Brain microvascular endothelial cell (primary cell): ENCODE data around the gene AK5.

Experiments
- DNase-seq: peaks from one replicate; pipeline ENCODE4 v3.0.0-alpha.2; 2020
- H3K27ac ChIP-seq: fragments of 250-450 bp; sonication (Bioruptor Pico); 2 replicates; pipeline ENCODE4 v1.5.1; 2020; ENCODE audit warnings: mild to moderate bottlenecking, moderate library complexity
- H3K27me3 ChIP-seq: fragments of 250-450 bp; sonication (Bioruptor Pico); replicated peaks from 2 replicates; pipeline ENCODE4 v1.5.1; 2020; ENCODE audit warnings: mild to moderate bottlenecking
- H3K36me3 ChIP-seq: fragments of 250-450 bp; sonication (Bioruptor Pico); replicated peaks from 2 replicates; pipeline ENCODE4 v1.5.1; 2020; ENCODE audit warnings: mild to moderate bottlenecking
- H3K4me3 ChIP-seq: 2 replicates; pipeline ENCODE4 v1.5.1; 2011; ENCODE audit warnings: low read depth, mild to moderate bottlenecking, control low read depth, low read length, moderate library complexity
- CTCF ChIP-seq: IDR thresholded peaks from 2 replicates; pipeline ENCODE4 v1.5.1; 2011; ENCODE audit warnings: low read depth, mild to moderate bottlenecking, moderate library complexity, low read length, control low read depth, inconsistent platforms; ENCODE audit errors: missing control alignments
- in situ Hi-C: cut with HindIII; loops from 2 replicates; pipeline ENCODE4 v1.10.0; 2017; ENCODE audit warnings: low sequenced_read_pairs, low pct_ligation_motif_present

Gene AK5, protein sequence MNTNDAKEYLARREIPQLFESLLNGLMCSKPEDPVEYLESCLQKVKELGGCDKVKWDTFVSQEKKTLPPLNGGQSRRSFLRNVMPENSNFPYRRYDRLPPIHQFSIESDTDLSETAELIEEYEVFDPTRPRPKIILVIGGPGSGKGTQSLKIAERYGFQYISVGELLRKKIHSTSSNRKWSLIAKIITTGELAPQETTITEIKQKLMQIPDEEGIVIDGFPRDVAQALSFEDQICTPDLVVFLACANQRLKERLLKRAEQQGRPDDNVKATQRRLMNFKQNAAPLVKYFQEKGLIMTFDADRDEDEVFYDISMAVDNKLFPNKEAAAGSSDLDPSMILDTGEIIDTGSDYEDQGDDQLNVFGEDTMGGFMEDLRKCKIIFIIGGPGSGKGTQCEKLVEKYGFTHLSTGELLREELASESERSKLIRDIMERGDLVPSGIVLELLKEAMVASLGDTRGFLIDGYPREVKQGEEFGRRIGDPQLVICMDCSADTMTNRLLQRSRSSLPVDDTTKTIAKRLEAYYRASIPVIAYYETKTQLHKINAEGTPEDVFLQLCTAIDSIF

GRCh38 chr1:77281491-77282186 lies at the start of gene AK5:
AK5 (plus strand) TSS chr1:77282019; CDS start chr1:77282314, 295 bp downstream.
- DNase-seq: no peak
- Histone ChIP-seq H3K36me3 (no peaks in the 10 kb centered on the region), H3K4me3 (peak within 1 kb of the TSS; percentile 75), H3K27me3 (no peaks in the 10 kb centered on the region), H3K27ac (no peak within 1 kb of the TSS)
- in situ Hi-C loops: no loop called here
- TF ChIP-seq CTCF: no peak

GRCh38 chr1:77232829-77233228 lies 49.0 kb upstream of the AK5 start:
- H3K4me3 ChIP-seq: no peak overlapping the region
- TF ChIP-seq CTCF: no peak
- in situ Hi-C loops: no loop called here
- H3K36me3 ChIP-seq: no peaks in the 10 kb centered on the region
- H3K27me3 ChIP-seq: no peaks in the 10 kb centered on the region
- H3K27ac ChIP-seq: no peak overlapping the region
- DNase-seq: no peak

DNA sequence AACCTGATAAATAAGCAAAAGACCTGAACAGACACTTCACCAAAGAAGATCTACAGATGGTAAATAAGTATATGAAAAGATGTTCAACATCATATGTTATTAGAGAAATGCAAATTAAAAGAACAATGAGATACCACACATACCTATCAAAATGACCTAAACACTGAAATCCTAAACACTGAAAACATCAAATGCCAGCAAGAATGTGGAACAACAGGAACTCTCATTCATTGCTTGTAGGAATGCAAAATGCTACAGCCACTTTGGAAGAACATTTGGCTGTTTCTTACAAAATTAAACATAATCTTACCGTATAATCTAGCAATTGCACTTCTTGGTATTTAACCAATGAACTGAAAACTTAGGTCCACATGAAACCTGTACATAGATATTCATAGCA lies 47.7 kb upstream of the AK5 start:
- TF ChIP-seq CTCF: no peak
- Histone ChIP-seq H3K4me3 (no peak overlapping the region), H3K27ac (no peak overlapping the region), H3K27me3 (no peaks in the 10 kb centered on the region), H3K36me3 (no peaks in the 10 kb centered on the region)
- no peak for DNase-seq
- in situ Hi-C loops: no loop called here

DNA sequence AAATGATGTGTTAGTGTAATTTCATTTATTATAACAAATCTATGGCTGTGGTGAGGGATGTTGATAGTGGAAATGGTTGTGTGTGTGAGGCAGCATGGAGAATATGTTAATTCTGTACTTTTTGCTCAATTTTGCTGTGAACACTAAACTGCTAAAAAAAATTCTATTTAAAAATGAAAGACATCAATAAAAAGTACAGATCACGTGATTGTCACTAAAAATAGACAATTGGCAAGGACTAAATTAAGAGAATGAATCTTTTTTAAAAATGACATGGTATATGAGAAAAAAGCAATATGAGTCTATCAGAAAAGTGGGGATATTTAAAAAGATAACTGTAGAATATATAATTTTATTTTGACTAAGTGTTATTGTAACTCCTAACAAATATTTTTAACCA lies 46.9 kb upstream of the AK5 start:
- in situ Hi-C loops: no loop called here
- Histone ChIP-seq H3K36me3 (no peaks in the 10 kb centered on the region), H3K27me3 (no peaks in the 10 kb centered on the region), H3K27ac (no peak overlapping the region), H3K4me3 (no peak overlapping the region)
- no peak for TF ChIP-seq CTCF
- no peak for DNase-seq

DNA sequence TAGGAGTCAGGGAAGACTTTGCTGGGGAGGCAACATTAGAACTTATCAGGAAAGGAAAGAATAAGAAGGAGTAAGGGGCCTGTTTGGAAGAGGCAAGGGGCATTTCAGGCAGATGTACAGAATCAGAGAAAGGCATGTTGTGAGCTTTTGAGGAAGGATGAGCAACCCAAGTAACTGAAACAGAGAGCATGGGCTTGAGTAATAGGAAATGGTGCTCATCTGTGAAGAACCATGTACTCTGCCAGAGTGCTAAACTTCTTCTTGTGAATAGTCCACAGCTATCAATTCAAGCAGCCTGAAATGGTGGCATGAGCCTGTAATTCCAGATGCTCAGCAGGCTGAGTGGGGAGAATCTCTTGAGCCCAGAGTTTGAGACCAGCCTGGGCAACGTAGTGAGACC lies 43.4 kb upstream of the AK5 start:
- Histone ChIP-seq H3K4me3 (no peak overlapping the region), H3K36me3 (no peaks in the 10 kb centered on the region), H3K27me3 (no peaks in the 10 kb centered on the region), H3K27ac (no peak overlapping the region)
- no peak for TF ChIP-seq CTCF
- no peak for DNase-seq
- in situ Hi-C loops: no loop called here
